HepG2 (cell line): ENCODE measurements around the gene BCL2L1. TPM values are rescaled to one million over a fixed set of nuclear protein-coding genes. Genes with fewer than 3 reads are reported as not detected.

Experiments
- ATAC-seq: fragments of 200-7000 bp; cut with Tn5 transposase; 3 replicates; pipeline ENCODE4 v1.9.1; 2020; ENCODE audit warnings: mild to moderate bottlenecking, moderate library complexity
- BruUV-seq: library from RNA; stranded (reverse); fragments of 400-500 nt; replicated peaks from 2 replicates; lab custom pipeline; 2021; lab: Mats Ljungman, UMichigan
- CTCF ChIA-PET: fragments of 300-600 bp; formaldehyde crosslinking; extraction: SDS; loops from one replicate; lab custom pipeline; 2021; ENCODE audit warnings: low total read pairs, inconsistent platforms, low intra/inter-chr PET ratio; lab: Yijun Ruan, JAX
- POLR2A ChIA-PET: fragments of 350-600 bp; sonication (Branson Sonifier 250); formaldehyde crosslinking; loops from one replicate; lab custom pipeline; 2020; ENCODE audit warnings: antibody characterized with exemption, inconsistent platforms; lab: Yijun Ruan, JAX
- DNase-seq: peaks from one replicate; pipeline ENCODE4 v3.0.0-alpha.2; 2015; ENCODE audit warnings: low spot score
- FAIRE-seq: peaks from 3 replicates; lab custom pipeline; 2011; peaks lifted over from hg19 to GRCh38; lab: Jason Lieb, UNC
- H2AFZ ChIP-seq: one replicate; pipeline ENCODE4 v1.6.1; 2011; ENCODE audit warnings: low read length, inconsistent platforms
- H3K27ac ChIP-seq: fragments of 300-600 bp; 3 replicates; pipeline ENCODE4 v1.8.0; 2011; ENCODE audit warnings: mixed run types, mild to moderate bottlenecking, mixed read lengths, low read length, inconsistent platforms; ENCODE audit not compliant: insufficient read depth; ENCODE audit errors: extremely low read length
- H3K27me3 ChIP-seq, 2 experiments: fragments of 200-600 bp in 1 of 2; 2 replicates in 1 of 2; 3 replicates in 1 of 2; pipeline versions ENCODE4 v1.6.0 to v1.8.0; 2011; ENCODE audit warnings: low read length in 2 of 2, mild to moderate bottlenecking in 2 of 2, moderate library complexity in 2 of 2, inconsistent platforms in 1 of 2; ENCODE audit not compliant: insufficient read depth in 2 of 2, control insufficient read depth in 1 of 2
- H3K36me3 ChIP-seq, 2 experiments: fragments of 200-600 bp in 1 of 2; replicated peaks in 1 of 2; 2 replicates in 1 of 2; 3 replicates in 1 of 2; pipeline versions ENCODE4 v1.5.1 to v1.8.0; 2011; ENCODE audit warnings: low read length in 2 of 2, inconsistent platforms in 1 of 2; ENCODE audit not compliant: insufficient read depth in 2 of 2, control insufficient read depth in 1 of 2
- H3K4me1 ChIP-seq: 2 replicates; pipeline ENCODE4 v1.5.1; 2012; ENCODE audit warnings: low read length, inconsistent platforms; ENCODE audit not compliant: insufficient read depth
- H3K4me2 ChIP-seq: 2 replicates; pipeline ENCODE4 v1.6.0; 2011; ENCODE audit warnings: low read depth, low read length, inconsistent platforms
- H3K4me3 ChIP-seq, 3 experiments: fragments of 200-600 bp in 1 of 3; sonication (generic), shearing (Covaris generic) in 1 of 3; replicated peaks in 1 of 3; 2 replicates each; pipeline ENCODE4 v1.5.1; 2011 to 2016; ENCODE audit warnings: low read length in 3 of 3, inconsistent platforms in 2 of 3, low read depth in 2 of 3, mild to moderate bottlenecking in 2 of 3, control low read depth in 1 of 3, mixed read lengths in 1 of 3; ENCODE audit not compliant: insufficient read depth in 1 of 3
- H3K79me2 ChIP-seq: one replicate; pipeline ENCODE4 v1.6.1; 2011; ENCODE audit warnings: low read length, inconsistent platforms; ENCODE audit not compliant: insufficient read depth
- H3K9ac ChIP-seq: 2 replicates; pipeline ENCODE4 v1.6.0; 2011; ENCODE audit warnings: mild to moderate bottlenecking, low read depth, low read length, inconsistent platforms; ENCODE audit not compliant: insufficient read depth
- H3K9me3 ChIP-seq: 2 replicates; pipeline ENCODE4 v1.5.1; 2012; ENCODE audit warnings: mild to moderate bottlenecking, low read length
- H4K20me1 ChIP-seq: 2 replicates; pipeline ENCODE4 v1.6.0; 2011; ENCODE audit warnings: inconsistent platforms, mild to moderate bottlenecking, low read length, moderate library complexity; ENCODE audit not compliant: insufficient read depth
- CEBPB ChIP-seq: IDR thresholded peaks from 2 replicates; pipeline ENCODE4 v1.6.1; 2011; ENCODE audit warnings: low read depth, low read length, improper control_type of control experiment, borderline replicate concordance
- HNF4A ChIP-seq: sonication (generic); formaldehyde crosslinking; IDR thresholded peaks from 2 replicates; pipeline ENCODE4 v1.4.0; 2020; ENCODE audit warnings: missing genetic modification reagents
- HOXA9 ChIP-seq: sonication (generic); formaldehyde crosslinking; IDR thresholded peaks from 2 replicates; pipeline ENCODE4 v1.8.1; 2022; ENCODE audit warnings: missing genetic modification reagents, mild to moderate bottlenecking, moderate library complexity, borderline replicate concordance
- MED1 ChIP-seq: sonication (generic); formaldehyde crosslinking; IDR thresholded peaks from 2 replicates; pipeline ENCODE4 v1.4.0; 2020; ENCODE audit warnings: missing genetic modification reagents
- MEIS1 ChIP-seq: sonication (generic); formaldehyde crosslinking; IDR thresholded peaks from 2 replicates; pipeline ENCODE4 v1.9.0; 2021; ENCODE audit warnings: mild to moderate bottlenecking, missing genetic modification reagents, moderate library complexity, borderline replicate concordance
- NFIB ChIP-seq: sonication (generic); formaldehyde crosslinking; IDR thresholded peaks from 2 replicates; pipeline ENCODE4 v1.9.0; 2021; ENCODE audit warnings: missing genetic modification reagents, mild to moderate bottlenecking, borderline replicate concordance
- RBM22 ChIP-seq: fragments of 200-400 bp; formaldehyde crosslinking; optimal IDR thresholded peaks from 2 replicates; pipeline ENCODE3; 2017; ENCODE audit warnings: mild to moderate bottlenecking, low read length, moderate library complexity
- RNF2 ChIP-seq: fragments of 450-650 bp; conservative IDR thresholded peaks from 2 replicates; pipeline ENCODE4 v1.6.1; 2016; ENCODE audit warnings: low read depth
- SSRP1 ChIP-seq: IDR thresholded peaks from 2 replicates; pipeline ENCODE4 v1.6.1; 2016; ENCODE audit warnings: control low read depth
- YEATS2 ChIP-seq: sonication (generic); formaldehyde crosslinking; IDR thresholded peaks from 2 replicates; pipeline ENCODE4 v1.4.0; 2020; ENCODE audit warnings: missing genetic modification reagents, borderline replicate concordance
- ZFY ChIP-seq: sonication (generic); formaldehyde crosslinking; IDR thresholded peaks from 2 replicates; pipeline ENCODE4 v1.4.0; 2020; ENCODE audit warnings: missing genetic modification reagents
- ZKSCAN1 ChIP-seq: fragments of 150-350 bp; IDR thresholded peaks from 2 replicates; pipeline ENCODE4 v1.6.1; 2014; ENCODE audit warnings: low read length
- ZNF614 ChIP-seq: IDR thresholded peaks from 2 replicates; pipeline ENCODE4 v1.6.1; 2018; ENCODE audit warnings: missing biosample characterization, missing genetic modification reagents, inconsistent platforms, borderline replicate concordance
- ZNF629 ChIP-seq: sonication (generic); formaldehyde crosslinking; conservative IDR thresholded peaks from 2 replicates; pipeline ENCODE4 v1.5.0; 2020; ENCODE audit warnings: missing genetic modification reagents
- WGBS: methylation state at CpG from one replicate; pipeline ENCODE4 v1.1.6; 2017; ENCODE audit warnings: low lambda C conversion rate; 5-methylcytosine and 5-hydroxymethylcytosine counted together
- in situ Hi-C: cut with HindIII; loops from 2 replicates; pipeline ENCODE4 v1.10.0; 2017; ENCODE audit warnings: low pct_unique_long_range_greater_than_20kb; ENCODE audit not compliant: extremely low pct_ligation_motif_present
- intact Hi-C: fragments of 100-400 bp; cut with micrococcal nuclease; formaldehyde crosslinking; loops from one replicate; pipeline ENCODE4 v1.10.0; 2022; ENCODE audit not compliant: unreplicated experiment
- polyA plus RNA-seq, 8 experiments: library from polyadenylated mRNA; depleted of rRNA in 3 of 8; stranded (reverse) in 7 of 8; unstranded in 1 of 8; fragments of >200 nt; fragmentation: Illumina TruSeq in 4 of 8; extraction: Trizol in 4 of 8; gene quantifications; 2 replicates each; pipeline versions ENCODE4 v1.2.1 to v1.2.3, GENCODE V29; 2011 to 2016; ENCODE audit warnings: low read depth in 4 of 8, missing spikeins in 1 of 8, mixed read lengths in 1 of 8; ENCODE audit not compliant: insufficient read depth in 1 of 8
- total RNA-seq, 5 experiments: library from RNA; depleted of rRNA; stranded (reverse); fragments of >200 nt; fragmentation: Illumina TruSeq; extraction: Trizol; gene quantifications; 2 replicates each; pipeline ENCODE4 v1.2.3, GENCODE V29; 2016; ENCODE audit warnings: low read depth in 1 of 5
- TF ChIP-seq, protein P1 (sequence below): sonication (generic); formaldehyde crosslinking; IDR thresholded peaks from 2 replicates; pipeline ENCODE4 v1.5.0; 2020; ENCODE audit warnings: missing genetic modification reagents, mild to moderate bottlenecking, borderline replicate concordance
- TF ChIP-seq, protein P2 (sequence below): IDR thresholded peaks from 2 replicates; pipeline ENCODE4 v1.6.1; 2016; ENCODE audit warnings: mild to moderate bottlenecking, missing biosample characterization, missing genetic modification reagents

BCL2L1 gene
- total and polyA plus RNA-seq, 2 of the 13 experiments (the other 11 are each of a cell fraction or from before 2014, with no cell fraction given) = 164 to 258 TPM

DNA sequence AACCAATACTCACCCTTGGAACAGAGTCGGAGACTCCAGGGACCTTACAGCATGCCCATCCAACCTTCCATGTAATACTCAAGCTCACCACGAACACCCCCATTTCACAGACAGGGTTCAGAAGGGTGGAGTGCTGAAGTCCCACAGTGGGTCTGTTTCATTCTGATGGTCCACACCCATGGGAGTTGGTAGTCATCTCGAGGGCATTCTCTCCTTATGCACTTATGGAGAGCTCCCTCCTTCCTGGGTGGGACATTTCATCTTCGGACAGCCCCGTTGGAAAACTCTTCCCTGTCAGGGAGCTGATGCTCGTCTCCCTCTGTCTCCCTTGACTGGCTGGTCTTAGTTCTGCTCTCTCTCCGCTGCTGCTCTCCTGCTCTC is 46.1 kb downstream of the BCL2L1 start:
- Histone ChIP-seq H3K79me2 (peaks cover 88% of the 10 kb centered on the region), H3K4me1 (peaks cover 81% of the 10 kb centered on the region), H3K9ac (no peak overlapping the region), H4K20me1 (peaks cover 65% of the 10 kb centered on the region), H3K27ac (peak overlapping the region; percentile 3), H3K36me3 (peaks cover 56 to 89% of the 10 kb centered on the region in 2 experiments), H2AFZ (no peak overlapping the region), H3K9me3 (no peaks in the 10 kb centered on the region), H3K27me3 (no peaks in the 10 kb centered on the region), H3K4me2 (no peak overlapping the region), H3K4me3 (no peak overlapping the region)
- ATAC-seq = no peak
- in situ Hi-C loops = no loop called here
- POLR2A ChIA-PET = interaction anchor here (1.1 to 20.7 kb wide), 4 partner anchors 10 to 37 kb away, joined by 4 to 643 read pairs (median 296); partner anchors contain the start of gene BCL2L1
- no peak for DNase-seq
- no peak for TF ChIP-seq RNF2
- peak; percentile 96 for TF ChIP-seq RBM22
- TF ChIP-seq NFIB (CRISPR knock-in tag) = no peak
- 0 out of 2 replicates have a peak, but pooled peaks have one; percentile 18 for TF ChIP-seq ZNF629 (CRISPR knock-in tag)
- TF ChIP-seq ZFY = no peak
- TF ChIP-seq, protein P1, sequence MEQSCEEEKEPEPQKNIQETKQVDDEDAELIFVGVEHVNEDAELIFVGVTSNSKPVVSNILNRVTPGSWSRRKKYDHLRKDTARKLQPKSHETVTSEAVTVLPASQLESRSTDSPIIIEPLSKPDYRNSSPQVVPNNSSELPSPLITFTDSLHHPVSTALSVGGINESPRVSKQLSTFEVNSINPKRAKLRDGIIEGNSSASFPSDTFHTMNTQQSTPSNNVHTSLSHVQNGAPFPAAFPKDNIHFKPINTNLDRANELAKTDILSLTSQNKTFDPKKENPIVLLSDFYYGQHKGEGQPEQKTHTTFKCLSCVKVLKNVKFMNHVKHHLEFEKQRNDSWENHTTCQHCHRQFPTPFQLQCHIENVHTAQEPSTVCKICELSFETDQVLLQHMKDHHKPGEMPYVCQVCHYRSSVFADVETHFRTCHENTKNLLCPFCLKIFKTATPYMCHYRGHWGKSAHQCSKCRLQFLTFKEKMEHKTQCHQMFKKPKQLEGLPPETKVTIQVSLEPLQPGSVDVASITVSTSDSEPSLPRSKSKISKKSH (CRISPR knock-in tag) = no peak
- TF ChIP-seq HOXA9 = 0 out of 2 replicates have a peak, but pooled peaks have one; percentile 9
- no peak for TF ChIP-seq CEBPB
- TF ChIP-seq MED1 (CRISPR knock-in tag) = no peak
- TF ChIP-seq ZKSCAN1 = 0 out of 2 replicates have a peak, but pooled peaks have one; percentile 19
- peak; percentile 92; the same call in 1 of the 2 replicates for TF ChIP-seq SSRP1 (CRISPR knock-in tag)
- TF ChIP-seq YEATS2 (CRISPR knock-in tag) = no peak
- TF ChIP-seq, protein P2, sequence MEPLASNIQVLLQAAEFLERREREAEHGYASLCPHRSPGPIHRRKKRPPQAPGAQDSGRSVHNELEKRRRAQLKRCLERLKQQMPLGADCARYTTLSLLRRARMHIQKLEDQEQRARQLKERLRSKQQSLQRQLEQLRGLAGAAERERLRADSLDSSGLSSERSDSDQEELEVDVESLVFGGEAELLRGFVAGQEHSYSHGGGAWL = no peak
- TF ChIP-seq HNF4A (CRISPR knock-in tag) = no peak
- no peak for TF ChIP-seq MEIS1 (CRISPR knock-in tag)
- no peak for TF ChIP-seq ZNF614 (CRISPR knock-in tag)
- BruUV-seq = no TSS peak
- CTCF ChIA-PET = no interaction called here
- intact Hi-C loops = no loop called here
- WGBS = 97% methylated on average over 7 of the region's 7 CpGs
- FAIRE-seq = no peak
